NCI-H1930 (cell line): Measurements from ENCODE around the gene TTPAL.

ENCODE experiments used
- DNase-seq, 2 experiments: peaks; one replicate each; lab custom pipeline; 2025; lab: John Stamatoyannopoulos, UW

Gene TTPAL

DNA sequence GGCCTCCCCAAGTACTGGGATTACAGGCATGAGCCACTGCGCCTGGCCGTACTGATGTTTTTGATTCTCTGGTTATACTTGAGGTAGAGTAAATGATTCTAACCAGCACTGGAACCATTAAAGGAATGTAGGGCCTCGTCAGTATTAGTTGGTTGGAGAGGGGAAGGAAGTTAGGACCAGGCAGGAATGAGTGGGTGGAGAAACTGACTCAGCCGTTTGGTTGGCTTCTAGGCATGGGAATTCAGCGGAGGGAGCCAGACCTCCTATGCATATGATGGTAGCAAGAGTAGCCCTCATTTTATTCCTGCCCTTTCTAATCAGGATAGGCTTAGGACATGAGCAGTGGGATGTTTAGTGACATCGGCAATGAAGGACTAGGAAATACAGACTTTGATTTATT, 65.2 kb downstream of the TTPAL start:
- no peak for DNase-seq

- DNase-seq = no peak
Measured at GRCh38 chr20:44541992-44542391, 66.3 kb downstream of the TTPAL start.

DNA sequence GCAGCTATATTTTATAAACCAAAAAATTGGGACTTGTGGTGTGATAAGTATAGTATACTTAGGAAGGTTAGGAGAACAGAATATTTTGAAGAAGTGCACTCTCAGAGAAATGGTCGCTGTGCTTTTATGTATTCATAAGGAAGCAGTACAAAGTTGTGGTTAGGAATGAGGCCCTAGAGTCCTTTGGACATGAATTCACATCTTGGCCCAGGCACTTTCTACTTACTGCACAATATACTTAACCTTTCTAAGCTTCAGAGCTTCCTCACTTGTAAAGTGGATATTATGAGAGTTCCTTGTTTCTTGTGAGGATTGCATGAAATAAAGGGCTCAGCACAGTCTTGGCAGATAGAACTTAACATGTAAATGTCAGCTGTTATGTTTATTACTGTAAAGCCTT, 67.2 kb downstream of the TTPAL start:
- no peak for DNase-seq

- DNase-seq = no peak
Measured at GRCh38 chr20:44543358-44543757, 67.7 kb downstream of the TTPAL start.
